HK-2 (cell line): ENCODE data around the gene SOCS1.

ENCODE experiments used
- DNase-seq: peaks from one replicate; pipeline ENCODE4 v3.0.0-alpha.2; 2018; ENCODE audit not compliant: unreplicated experiment

SOCS1 gene

DNA sequence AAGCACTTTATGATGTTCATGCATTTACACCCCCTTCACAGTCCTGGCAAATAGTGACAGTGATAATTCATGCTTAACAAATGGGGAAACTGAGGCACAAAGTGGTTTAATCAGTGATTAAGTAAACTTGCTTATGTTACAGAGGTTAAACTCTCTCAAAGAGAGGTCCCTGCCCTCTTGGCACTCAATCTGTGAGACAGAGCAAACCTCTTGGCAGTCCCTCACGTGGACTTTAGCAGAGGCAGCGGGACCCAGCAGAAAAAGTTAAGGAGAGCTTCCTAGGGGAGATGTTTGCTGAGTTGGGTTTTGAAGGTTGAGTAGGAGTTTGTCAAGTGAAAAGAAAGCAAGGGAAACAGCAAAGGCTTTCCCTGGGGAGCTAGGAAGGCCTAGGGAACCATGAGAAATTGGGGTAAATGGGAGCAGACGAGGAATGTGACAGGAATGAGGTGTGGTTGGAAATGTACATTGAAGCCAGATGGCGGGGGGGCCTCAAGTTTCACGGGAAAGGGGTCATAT lies 10.7 kb downstream of the SOCS1 start:
- no peak for DNase-seq

GRCh38 chr16:11242658-11243057 lies 13.3 kb downstream of the SOCS1 start:
- no peak for DNase-seq

DNA sequence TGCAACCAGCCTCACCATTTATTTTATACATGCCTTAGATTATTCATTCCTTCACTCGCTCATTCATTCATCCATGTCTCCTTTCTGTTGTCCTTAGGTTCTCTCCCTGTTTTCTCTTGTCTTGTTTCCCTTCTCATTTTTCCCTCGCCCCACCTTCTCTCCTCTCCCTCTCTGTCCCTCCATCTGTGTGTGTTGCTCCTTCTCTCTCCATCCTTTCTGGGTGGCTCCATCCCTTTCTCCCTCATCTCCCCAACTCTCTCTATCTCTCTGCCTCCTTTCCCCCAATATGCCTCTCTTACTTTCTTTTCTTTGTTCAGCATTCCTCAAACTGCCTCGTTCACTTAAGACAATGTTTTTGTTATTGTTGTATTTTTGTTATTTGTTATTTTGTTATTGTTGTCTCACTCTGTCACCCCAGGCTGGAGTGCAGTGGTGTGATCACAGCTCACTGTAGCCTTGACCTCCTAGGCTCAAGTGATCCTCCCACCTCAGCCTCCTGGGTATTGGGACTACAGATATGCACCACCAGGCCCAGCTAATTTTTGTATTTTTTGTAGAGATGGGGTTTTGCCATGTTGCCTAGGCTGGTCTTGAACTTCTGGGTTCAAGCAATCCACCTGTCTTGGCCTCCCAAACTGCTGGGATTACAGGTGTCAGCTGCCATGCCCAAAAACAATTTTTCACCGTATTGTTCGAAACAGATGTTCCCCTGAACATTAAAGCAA lies 14.4 kb downstream of the SOCS1 start:
- DNase-seq = no peak

DNA sequence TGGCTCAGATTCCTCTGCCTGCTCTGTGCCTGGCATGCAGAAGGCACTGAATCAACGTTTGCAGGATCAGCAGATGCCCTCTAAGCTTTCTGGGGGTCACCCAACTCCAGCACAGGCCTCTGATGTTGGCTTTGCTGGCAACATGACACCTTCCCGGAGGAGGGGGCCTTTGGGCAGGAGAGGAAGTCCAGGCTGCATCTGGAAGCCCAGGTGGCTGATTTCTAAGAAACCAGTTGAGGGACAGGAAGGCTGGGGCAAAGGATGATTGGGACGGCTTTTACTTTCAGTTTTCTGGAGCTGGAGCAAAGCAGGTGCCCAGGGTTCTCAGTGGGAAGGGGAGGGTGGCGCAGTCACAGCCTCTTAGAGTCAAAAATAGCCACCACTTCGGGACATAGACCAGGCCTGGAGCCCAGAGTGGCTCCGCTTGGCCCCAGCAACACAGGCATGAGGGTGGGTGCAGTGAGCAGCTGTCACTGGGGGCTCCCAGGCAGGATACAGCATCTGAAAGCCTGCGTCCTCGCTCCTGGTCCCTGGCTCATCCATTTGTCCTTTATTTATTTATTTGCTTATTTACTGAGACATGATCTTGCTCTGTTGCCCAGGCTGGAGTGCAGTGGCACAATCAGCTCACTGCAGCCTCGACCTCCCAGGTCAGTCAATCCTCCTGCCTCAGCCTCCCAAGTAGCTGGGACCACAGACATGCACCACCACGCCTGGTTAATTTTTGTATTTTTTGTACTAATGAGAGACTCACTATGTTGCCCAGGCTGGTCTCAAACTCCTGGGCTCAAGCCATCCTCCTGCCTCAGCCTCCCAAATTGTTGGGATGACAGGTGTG lies 15.1 kb downstream of the SOCS1 start:
- DNase-seq = no peak

DNA sequence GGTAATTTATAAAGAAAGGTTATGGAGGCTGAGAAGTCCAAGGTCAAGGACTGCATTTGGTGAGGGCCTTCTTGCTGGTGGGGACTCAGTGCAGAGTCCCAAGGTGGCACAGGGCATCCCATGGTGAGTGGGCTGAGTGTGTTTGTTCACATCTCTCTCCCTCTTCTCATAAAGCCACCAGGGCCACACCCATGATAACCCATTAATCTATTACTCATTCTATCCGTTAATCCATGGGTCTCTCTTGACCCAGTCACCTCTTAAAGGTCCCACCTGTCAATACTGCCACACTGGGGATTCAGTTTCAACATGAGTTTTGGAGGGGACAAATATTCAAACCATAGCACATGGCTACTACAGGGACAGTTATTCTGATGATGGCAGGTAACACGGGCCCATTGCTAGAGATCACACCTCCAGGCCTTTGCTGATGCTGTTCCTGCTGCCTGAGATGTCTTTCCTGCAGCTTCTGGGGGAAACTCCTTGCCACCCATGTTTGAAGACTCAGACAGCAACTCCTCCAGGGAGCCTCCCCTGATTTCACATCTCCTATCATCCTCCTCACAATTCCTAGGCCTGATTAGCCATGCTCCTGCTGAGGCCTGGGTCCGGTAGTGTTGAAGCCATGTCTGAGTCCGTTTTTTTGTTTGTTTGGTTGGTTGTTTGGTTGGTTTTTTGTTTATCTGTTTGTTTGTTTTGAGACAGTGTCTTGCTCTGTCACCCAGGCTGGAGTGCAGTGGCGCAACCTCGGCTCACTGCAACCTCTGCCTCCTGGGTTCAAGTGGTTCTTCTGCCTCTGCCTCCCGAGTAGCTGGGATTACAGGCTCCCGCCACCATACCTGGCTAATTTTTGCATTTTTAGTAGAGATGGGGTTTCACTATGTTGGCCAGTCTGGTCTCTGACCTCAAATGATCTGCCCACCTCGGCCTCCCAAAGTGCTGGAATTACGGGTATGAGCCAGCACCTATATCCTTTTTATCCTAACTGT lies 16.1 kb downstream of the SOCS1 start:
- DNase-seq = no peak

DNA sequence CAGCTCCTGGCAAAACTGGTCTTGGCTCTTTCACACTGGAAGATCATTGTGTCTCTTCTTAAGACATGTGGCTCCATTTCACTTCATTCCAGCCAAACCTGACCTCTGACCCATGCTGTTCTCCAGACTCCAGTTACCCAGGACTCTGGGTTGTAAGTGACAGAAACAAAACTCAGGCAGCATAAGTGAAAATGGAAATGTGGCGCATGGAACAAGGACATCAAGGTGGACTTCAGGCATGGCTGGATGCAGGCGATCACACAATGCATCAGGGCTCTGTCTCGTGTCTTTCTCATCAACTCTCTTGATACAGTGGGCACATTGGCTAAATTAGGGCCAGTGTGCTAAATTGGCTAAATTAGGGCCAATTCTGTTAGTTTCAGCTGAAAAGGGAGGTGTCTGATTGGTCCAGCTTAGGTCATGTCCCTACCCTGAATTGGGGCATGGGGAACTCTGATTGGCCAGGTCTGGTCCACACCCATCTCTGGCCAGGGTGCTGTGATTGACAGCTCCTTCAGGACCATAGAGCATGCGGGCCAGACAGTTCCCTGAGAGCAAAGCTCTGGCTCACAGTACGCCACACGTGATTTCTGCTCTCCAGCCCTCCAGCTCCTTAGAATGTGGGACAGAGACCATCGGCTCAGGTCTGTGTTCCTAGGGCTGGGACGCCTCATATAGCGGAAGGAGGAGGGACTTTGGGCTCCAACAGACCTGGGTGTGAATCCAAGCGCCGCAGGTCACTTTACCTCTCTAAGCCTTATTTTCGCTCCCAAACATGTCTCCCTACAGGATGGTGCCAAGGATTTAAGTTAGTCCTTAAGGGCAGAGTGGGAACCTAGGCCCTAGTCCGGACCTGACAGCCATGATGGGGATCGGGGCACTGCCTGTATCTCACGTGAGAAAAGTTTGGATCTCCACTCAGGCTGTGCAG lies 17.5 kb downstream of the SOCS1 start:
- DNase-seq = no peak

DNA sequence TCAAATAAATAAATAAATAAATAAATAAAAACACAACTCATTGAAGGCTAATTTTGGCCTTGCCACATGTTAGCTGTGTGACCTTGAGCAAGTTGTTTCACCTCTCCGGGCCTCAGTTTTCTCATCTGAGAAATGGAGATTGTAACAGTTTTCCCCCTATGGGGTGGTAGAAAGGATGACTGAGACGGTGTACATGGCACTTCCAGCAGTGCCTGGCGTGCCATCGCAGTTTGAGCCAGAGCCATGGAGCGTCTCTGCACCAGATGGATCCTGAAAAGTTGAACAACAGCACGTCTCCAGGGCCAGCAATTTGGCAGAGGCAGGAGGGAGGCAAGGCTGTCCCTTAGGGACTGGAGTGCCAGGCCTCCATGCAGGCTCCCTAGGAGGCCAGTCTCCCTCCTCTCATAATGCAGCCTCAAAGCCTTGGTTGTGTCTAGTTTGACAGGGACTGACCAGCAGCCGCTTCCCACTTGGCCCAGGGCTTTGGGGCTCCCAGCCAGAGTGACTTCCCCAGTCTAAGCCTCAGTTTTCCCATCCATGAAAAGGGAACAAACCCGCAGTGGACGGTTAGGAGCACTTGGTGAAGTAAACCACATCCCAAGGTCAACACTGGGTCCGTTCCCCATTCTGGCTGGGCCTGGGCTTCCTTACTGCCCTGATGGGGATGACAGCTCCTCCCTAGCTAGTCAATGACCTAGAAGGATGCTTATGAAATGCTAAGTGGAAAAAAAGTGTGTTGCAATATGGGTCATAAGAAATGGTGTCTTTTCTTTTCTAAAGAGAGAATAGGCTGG lies 19.3 kb downstream of the SOCS1 start:
- no peak for DNase-seq

DNA sequence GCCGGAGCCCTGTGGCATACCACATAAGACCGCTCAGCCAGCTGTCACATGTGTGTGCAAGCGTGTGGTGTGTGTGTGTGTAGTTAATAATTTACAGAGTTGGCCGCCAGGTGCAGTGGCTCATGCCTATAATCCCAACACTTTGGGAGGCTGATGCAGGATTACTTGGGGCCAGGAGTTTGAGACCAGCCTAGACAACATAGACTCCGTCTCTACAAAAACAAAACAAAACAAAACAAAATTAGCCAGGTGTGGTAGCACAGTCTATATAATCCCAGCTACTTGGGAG lies 20.4 kb downstream of the SOCS1 start:
- DNase-seq = no peak

- DNase-seq = no peak
Measured at GRCh38 chr16:11234884-11235702, 20.9 kb downstream of the SOCS1 start.

DNA sequence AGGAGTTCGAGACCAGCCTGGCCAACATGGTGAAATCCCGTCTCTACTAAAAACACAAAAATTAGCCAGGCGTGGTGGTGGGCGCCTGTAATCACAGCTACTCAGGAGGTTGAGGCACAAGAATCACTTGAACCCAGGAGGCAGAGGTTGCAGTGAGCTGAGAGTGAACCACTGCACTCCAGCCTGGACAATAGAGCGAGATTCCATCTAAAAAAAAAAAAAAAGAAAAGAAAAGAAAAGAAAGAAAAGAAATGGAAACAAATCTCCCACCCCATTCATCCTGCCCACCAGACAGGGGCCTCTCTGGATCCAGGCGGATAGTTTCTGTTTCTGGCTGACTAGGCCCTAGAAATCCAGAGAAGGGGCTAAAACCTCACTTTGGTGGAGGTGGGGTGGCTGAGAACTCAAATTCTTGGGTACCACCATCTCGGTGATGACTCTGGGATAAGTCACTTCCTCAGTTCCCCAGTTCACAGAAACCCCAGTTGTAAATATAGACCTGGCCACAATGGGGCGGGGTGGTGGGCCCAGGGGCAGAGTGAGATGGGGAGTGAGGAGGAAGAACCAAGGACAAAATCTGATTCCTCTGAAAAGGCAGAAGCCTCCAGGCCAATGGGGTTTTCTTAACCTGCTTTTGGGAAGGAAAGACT lies 22.2 kb downstream of the SOCS1 start:
- DNase-seq = no peak

DNA sequence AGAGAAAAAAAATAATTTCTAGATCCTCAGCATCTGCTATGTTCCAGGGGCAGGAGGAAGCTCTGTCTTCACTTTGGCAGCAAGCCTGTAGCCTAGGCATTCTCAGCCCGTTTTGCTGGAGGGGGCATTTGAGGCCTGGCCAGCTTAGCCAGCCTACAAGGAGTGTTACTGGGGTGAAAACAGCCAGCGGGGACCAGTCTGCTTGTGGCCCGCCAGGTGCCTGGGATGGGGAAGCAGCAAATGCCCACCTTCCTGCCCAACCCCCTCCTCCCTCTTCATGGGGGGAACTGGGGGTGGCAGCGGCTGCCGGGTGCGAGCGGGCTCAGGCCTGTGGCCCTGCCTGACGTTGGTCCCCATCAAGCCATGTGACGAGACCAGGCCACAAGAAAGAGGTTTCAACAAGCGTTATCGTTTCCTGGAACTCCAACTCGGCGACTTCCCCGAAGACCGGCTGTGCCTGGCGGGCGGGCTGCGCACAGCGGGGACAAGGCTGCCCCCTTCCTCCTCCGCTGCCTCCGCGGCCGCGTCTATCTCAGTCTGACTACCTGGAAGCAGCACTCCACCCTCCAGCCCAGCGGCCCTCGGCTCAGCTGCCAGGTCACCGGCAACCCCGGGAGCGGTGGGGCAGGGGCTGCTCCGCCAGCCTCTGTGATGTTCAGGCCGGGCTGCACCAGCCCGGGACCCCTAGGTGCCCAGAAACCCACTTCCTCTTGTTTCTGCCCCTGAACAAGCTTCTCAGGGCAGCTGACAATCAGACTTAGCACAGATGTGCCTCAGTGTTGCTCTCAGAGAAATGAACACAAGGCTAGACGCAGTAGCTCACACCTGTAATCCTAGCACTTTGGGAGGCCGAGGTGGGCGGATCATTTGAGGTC lies 22.9 kb downstream of the SOCS1 start:
- no peak for DNase-seq

DNA sequence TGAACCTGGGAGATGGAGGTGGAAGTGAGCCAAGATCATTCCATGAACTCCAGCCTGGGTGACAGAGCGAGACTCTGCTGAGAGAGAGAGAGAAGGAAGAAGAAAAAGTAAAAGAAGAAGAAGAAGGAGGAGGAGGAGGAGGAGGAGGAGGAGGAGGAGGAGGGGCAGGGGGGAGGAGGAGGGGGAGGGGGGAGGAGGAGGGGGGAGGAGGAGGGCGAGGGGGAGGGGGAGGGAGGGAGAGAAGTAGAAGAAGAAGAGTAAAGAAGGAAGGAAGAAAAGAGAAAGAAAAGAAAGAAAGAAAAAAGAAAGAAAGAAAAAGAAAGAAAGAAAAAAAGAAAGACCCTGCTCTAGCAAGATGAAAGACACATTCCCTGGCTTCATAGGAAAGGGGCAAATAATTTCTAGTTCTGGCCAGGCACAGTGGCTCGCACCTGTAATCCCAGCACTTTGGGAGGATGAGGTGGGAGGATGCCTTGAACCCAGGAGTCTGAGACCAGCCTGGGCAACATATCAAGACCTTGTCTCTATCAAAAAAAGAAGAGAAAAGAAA lies 23.6 kb downstream of the SOCS1 start:
- DNase-seq = no peak

DNA sequence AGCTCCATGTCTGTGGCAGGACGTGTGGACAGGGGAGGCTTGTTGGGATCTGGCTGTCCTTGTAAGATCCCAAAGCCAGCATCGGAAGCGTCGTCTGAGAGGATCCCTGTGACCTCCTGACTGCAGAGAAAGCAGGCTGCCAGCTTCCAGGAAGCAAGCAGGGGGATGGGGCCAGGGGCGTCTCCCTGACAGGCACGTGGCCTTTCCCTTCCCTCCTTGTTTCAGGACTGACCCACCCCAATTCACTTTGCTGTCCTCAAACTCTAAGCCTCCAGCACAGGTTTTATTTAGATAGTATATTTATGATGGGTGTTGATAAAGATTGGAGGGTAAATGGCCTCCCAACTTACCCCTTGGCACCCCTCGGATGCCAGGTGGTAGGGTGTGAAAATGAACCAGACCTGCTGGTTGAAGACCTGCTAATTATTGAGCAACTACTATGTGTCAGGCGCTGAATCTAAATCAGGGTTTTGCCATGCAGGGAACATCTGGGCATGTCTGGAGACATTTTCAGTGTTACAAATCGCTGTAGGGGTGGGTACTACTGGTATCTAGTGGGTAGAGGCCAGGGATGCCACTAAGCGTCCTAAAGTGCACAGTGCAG lies 24.5 kb downstream of the SOCS1 start:
- no peak for DNase-seq

- no peak for DNase-seq
Measured at GRCh38 chr16:11229906-11230305, 26.1 kb downstream of the SOCS1 start.

DNA sequence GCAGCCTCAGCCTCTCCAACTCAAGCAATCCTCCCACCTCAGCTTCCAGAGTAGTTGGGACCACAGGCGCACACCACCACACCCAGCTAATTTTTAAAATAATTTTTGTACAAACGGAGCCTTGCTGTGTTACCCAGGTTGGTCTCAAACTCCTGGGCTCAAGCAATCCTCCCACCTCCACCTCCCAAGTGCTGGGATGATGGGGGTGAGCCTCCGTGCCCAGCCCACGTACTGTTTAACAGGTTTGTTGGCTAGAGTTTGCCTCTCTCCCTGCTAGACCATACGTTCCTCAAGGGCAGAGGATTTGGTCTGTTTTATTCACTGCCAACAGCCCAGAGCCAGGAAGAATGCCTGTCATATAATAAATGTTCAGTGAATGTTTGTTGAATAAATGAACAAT lies 26.6 kb downstream of the SOCS1 start:
- no peak for DNase-seq

DNA sequence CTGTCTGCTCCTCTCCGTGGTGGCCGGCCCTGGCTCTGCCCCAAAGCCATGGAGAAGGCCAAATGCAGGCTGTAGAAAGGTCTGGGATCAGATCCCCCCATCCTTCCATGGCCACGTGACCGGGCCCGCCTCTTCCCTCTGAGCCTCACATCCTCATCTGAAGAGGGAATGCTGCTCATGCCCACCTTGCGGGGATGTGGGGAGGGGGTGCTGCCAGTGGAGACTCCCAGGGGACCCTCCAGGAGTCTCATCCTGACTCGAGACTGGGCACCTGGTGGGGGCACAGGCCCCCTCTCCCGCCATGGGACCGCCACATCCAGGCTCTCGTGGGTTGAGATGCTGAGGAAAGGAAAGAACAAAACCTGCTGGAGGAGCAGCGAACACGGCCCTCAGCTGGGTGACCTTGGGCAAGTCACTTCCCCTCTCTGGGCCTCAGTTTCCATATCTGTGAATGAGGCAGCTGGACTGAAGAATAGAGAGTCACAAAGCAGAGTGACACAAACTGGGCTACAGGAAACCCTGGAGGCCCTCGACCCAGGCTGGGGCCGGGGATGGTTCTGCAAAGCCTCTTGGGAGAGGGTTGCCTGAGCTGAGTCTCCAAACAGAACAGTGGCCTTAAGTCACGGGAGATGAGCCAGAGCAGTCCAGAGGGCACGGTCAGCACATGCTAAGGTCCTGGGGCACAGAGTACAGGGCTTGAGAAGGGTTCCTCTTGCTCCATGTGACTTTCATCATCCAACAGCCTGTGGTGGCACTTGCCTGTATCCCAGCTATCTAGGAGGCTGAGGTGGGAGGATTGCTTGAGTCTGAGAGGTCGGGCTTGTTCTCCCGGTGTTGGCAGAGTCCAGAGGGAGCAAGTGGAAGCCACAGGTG lies 30.1 kb downstream of the SOCS1 start:
- DNase-seq = no peak
